Measurements from ENCODE around the gene CACNA2D4. TPM values are rescaled to one million over a fixed set of nuclear protein-coding genes. Genes with fewer than 3 reads are reported as not detected.

Gene CACNA2D4, protein sequence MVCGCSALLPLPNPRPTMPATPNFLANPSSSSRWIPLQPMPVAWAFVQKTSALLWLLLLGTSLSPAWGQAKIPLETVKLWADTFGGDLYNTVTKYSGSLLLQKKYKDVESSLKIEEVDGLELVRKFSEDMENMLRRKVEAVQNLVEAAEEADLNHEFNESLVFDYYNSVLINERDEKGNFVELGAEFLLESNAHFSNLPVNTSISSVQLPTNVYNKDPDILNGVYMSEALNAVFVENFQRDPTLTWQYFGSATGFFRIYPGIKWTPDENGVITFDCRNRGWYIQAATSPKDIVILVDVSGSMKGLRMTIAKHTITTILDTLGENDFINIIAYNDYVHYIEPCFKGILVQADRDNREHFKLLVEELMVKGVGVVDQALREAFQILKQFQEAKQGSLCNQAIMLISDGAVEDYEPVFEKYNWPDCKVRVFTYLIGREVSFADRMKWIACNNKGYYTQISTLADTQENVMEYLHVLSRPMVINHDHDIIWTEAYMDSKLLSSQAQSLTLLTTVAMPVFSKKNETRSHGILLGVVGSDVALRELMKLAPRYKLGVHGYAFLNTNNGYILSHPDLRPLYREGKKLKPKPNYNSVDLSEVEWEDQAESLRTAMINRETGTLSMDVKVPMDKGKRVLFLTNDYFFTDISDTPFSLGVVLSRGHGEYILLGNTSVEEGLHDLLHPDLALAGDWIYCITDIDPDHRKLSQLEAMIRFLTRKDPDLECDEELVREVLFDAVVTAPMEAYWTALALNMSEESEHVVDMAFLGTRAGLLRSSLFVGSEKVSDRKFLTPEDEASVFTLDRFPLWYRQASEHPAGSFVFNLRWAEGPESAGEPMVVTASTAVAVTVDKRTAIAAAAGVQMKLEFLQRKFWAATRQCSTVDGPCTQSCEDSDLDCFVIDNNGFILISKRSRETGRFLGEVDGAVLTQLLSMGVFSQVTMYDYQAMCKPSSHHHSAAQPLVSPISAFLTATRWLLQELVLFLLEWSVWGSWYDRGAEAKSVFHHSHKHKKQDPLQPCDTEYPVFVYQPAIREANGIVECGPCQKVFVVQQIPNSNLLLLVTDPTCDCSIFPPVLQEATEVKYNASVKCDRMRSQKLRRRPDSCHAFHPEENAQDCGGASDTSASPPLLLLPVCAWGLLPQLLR
- 0.15 TPM for polyA plus RNA-seq (2013, experiment 1 of 2)
- 0.44 TPM for polyA plus RNA-seq (2013, experiment 2 of 2)

DNA sequence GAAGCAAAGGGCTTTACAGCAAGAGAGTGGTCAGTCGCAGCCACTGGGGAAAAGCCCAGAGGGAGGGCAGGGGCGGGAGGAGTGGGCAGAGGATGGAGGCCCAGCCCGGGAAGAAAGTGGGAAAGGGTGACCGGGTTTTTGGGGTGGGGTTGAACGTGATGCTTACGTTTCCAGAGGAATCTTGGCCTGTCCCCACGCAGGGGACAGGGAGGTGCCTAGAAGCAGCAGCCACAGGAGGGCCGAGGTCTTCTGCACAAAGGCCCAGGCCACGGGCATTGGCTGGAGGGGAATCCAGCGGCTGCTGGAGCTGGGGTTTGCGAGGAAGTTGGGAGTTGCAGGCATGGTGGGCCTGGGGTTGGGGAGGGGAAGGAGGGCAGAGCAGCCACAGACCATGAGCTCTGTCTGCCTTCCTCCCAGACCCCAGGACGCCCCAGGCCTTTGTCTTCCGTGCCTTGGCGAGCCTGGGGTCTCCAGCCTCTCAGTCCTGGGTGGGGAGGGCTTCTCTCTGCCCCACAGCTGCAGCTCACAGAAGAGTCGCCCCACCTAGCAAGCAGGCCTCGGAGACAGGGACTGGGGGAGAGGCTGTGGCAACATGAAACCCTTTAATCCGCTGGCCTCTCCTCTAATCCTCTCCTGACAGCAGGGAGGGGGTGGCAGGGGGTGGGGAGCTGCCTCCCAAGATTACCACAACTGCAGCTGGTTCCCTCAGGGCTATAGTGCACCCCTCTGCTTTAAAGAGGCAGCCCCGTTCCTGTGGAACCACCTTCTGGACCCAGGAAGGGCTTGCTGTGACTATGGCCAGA lies at the start of gene CACNA2D4:
TSS of gene CACNA2D4 (minus strand) at position 572 of the 803 bp plus-strand sequence. CDS start at position 393, 179 bp downstream.
- H3K4me3 ChIP-seq (ENCODE audit: low read length): no peak within 1 kb of the TSS
- no peak within 1 kb of the TSS for H3K9ac ChIP-seq (ENCODE audit: low read depth, low read length)
- no peak within 1 kb of the TSS for H3K27ac ChIP-seq (ENCODE audit: low read depth, low read length)

DNA sequence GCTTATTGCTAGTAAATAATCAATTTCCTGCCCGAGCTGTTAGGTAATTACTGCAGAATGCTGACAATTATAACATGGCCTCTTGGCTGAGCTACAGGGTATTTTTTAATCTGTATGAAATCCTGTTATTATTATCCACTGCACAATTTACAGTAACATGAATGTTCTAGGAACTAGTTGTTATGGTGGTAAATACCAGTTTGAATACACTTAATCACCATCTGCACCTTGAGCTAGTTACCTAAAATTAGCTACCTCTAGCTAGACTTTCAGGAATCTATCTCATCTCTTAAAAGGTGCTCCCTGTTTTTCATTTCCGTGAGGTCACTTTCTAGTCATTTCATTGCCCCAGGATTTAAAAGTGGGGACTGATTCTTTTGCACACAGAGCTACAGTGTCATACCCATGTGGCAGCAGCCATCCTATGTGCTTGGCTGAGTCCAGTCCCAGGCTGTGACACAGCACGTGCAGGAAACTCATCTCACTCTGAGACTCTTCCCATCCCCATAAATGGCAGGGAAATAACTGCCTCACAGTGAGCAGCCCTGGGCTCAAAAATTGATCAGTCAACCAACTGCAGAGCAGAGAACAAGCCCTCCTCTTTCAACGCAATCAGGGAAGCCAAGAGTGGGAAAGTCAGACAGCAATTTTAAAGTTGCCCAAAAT lies 48.2 kb upstream of the CACNA2D4 start:
- Histone ChIP-seq H3K4me3 (ENCODE audit: low read length) (no peak overlapping the region), H3K27ac (ENCODE audit: low read depth, low read length) (no peak overlapping the region), H3K9ac (ENCODE audit: low read depth, low read length) (no peak overlapping the region), H3K4me1 (ENCODE audit: insufficient read depth, low read length) (peaks cover 3% of the 10 kb centered on the region), H3K9me3 (ENCODE audit: insufficient read depth, low read depth, low read length) (no peaks in the 10 kb centered on the region), H3K27me3 (ENCODE audit: insufficient read depth, low read length) (no peaks in the 10 kb centered on the region), H3K36me3 (ENCODE audit: insufficient read depth, low read length) (peaks cover 36% of the 10 kb centered on the region)
- WGBS: 94% methylated on average over 4 of the region's 4 CpGs

More for the DNA sequence above, at the start of gene CACNA2D4:
- Histone ChIP-seq H3K9me3 (ENCODE audit: insufficient read depth, low read depth, low read length) (no peaks in the 10 kb centered on the region), H3K36me3 (ENCODE audit: insufficient read depth, low read length) (no peaks in the 10 kb centered on the region), H3K27me3 (ENCODE audit: insufficient read depth, low read length) (no peaks in the 10 kb centered on the region), H3K4me1 (ENCODE audit: insufficient read depth, low read length) (peaks cover 10% of the 10 kb centered on the region)
- 69% methylated on average over 18 of the region's 18 CpGs for WGBS

DNA sequence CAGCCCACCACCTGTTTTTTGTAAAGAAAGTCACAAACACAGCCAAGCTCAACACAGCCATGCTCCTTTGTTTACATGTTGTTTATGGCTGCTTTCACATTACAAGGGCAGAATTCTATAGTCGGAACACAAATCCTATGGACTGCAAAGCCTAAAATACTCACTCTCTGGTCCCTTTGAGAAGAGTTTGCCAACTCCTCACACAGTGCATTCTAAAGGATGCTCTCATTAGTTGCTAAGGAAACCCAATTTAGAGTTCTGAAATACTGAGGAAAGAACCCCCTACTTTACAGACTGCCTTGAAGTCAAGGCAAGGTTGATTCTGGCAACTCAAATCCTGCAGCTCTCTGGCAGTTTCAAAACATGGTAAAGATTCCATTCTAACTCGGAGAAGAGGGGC lies 47.5 kb upstream of the CACNA2D4 start:
- Histone ChIP-seq H3K9ac (ENCODE audit: low read depth, low read length) (no peak overlapping the region), H3K4me3 (ENCODE audit: low read length) (no peak overlapping the region), H3K27ac (ENCODE audit: low read depth, low read length) (no peak overlapping the region), H3K27me3 (ENCODE audit: insufficient read depth, low read length) (no peaks in the 10 kb centered on the region), H3K4me1 (ENCODE audit: insufficient read depth, low read length) (no peaks in the 10 kb centered on the region; the same call in 1 of the 2 replicates), H3K9me3 (ENCODE audit: insufficient read depth, low read depth, low read length) (no peaks in the 10 kb centered on the region), H3K36me3 (ENCODE audit: insufficient read depth, low read length) (peaks cover 43% of the 10 kb centered on the region)
- WGBS: 85% methylated on average over 2 of the region's 2 CpGs

DNA sequence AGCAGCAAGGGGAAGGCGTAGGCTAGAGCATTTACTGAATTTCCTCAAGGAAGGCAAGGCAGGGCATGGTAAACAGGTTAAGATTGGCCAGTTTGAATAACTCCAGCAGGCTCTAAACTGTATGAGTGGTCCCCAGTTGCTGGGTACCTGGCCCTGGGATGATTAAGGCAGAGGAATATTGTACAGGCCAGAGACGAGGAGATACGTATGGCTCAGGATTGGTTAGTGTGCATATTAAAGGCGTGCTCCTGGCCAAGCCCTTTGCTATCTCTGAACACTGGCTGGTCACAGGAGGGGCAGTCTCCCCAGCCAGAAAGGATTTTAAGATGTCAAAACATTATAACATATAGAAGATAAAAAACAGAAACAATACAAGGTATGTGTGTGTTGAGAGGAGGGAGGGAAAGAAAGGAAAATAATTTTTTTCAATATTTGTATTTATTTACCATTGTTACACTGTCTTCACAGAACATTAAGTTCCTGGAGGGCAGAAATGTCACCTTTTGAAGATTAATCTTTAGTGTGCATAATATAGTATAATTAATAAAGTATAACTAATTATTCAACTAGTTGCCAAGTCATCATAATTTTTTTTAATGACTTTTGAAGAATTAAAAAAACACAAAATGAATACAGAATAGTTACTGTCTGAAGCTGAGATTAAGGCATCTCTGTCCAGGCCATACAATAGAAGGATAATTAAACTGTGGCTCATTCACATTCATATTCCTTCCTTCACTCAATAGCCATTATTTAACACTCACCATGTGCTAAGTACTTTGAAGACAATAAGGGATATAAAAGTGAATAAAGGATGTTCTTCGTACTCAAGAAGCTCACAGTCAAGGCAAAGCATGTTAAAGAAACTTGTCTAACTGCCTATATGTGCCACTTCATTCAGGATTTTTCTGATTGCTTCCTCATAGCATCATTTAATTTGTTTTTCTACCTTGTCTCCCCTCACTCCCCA lies 43.9 kb upstream of the CACNA2D4 start:
- Histone ChIP-seq H3K4me3 (ENCODE audit: low read length) (no peak overlapping the region), H3K9ac (ENCODE audit: low read depth, low read length) (no peak overlapping the region), H3K9me3 (ENCODE audit: insufficient read depth, low read depth, low read length) (no peaks in the 10 kb centered on the region), H3K27ac (ENCODE audit: low read depth, low read length) (no peak overlapping the region), H3K4me1 (ENCODE audit: insufficient read depth, low read length) (no peaks in the 10 kb centered on the region; the same call in 1 of the 2 replicates), H3K36me3 (ENCODE audit: insufficient read depth, low read length) (peaks cover 59% of the 10 kb centered on the region), H3K27me3 (ENCODE audit: insufficient read depth, low read length) (no peaks in the 10 kb centered on the region)
- 95% methylated on average over 5 of the region's 5 CpGs for WGBS

DNA sequence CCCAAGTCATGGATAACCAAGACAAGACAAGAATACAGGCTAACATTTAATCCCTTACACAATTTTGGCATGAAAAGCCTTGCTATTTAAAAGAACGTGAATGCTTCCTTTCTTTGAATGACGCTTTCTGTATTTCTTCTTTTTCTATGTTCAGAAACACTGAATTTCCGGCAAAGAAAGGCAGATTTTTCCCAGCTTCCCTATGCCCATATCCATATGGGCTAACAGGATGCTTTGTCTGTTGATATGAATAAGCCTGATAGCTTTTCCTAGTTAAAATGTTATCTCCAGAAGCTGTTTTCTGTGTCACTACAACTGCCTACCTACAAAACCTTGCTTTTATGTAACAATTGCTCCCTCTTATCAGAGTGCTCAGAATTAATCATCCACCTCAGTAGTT lies 38.3 kb upstream of the CACNA2D4 start:
- Histone ChIP-seq H3K27me3 (ENCODE audit: insufficient read depth, low read length) (no peaks in the 10 kb centered on the region), H3K4me1 (ENCODE audit: insufficient read depth, low read length) (no peaks in the 10 kb centered on the region), H3K27ac (ENCODE audit: low read depth, low read length) (no peak overlapping the region), H3K4me3 (ENCODE audit: low read length) (no peak overlapping the region), H3K9me3 (ENCODE audit: insufficient read depth, low read depth, low read length) (no peaks in the 10 kb centered on the region), H3K36me3 (ENCODE audit: insufficient read depth, low read length) (peaks cover 46% of the 10 kb centered on the region), H3K9ac (ENCODE audit: low read depth, low read length) (no peak overlapping the region)
- 90% methylated on average over 3 of the region's 3 CpGs for WGBS

DNA sequence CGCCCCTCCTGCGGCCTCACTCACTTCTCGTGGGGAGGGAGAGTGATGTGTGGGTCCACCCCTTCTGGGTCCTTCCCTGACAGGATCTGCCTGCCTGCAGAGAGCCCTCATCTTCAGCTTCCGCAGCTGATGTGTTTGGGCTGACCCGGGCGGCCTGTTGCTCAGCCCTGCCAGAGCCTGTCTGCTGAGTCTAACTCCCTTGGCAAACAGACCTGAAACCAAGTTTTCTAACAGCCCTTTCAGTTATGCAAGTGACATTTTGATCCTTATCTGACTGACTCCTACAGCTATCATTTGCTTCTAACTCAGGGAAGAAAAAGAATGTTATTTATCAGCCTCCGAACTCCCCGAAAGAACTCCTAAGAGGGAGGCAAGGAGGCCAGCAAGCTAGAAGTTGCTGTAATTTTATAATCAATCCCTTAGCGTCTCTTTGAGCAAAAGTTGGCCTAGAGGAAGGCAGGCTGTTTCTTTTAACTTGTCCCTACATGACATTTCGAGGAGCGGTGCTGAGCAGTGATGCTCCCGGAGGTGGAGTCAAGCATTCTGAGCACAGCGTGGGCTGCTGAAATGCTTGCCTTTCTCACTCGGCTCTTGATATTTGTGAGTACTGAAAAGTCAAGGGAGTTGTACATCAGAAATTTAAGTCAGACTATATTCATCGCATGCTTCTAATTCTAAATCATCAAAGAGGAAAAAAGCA lies 31.5 kb upstream of the CACNA2D4 start:
- no peak overlapping the region for H3K27ac ChIP-seq (ENCODE audit: low read depth, low read length)
- 93% methylated on average over 14 of the region's 15 CpGs for WGBS
- H3K4me3 ChIP-seq (ENCODE audit: low read length): no peak overlapping the region
- peaks cover 10% of the 10 kb centered on the region for H3K4me1 ChIP-seq (ENCODE audit: insufficient read depth, low read length)
- H3K27me3 ChIP-seq (ENCODE audit: insufficient read depth, low read length): no peaks in the 10 kb centered on the region
- no peak overlapping the region for H3K9ac ChIP-seq (ENCODE audit: low read depth, low read length)
- peaks cover 2% of the 10 kb centered on the region; the same call in 1 of the 2 replicates for H3K9me3 ChIP-seq (ENCODE audit: insufficient read depth, low read depth, low read length)
- H3K36me3 ChIP-seq (ENCODE audit: insufficient read depth, low read length): peaks cover 80% of the 10 kb centered on the region

DNA sequence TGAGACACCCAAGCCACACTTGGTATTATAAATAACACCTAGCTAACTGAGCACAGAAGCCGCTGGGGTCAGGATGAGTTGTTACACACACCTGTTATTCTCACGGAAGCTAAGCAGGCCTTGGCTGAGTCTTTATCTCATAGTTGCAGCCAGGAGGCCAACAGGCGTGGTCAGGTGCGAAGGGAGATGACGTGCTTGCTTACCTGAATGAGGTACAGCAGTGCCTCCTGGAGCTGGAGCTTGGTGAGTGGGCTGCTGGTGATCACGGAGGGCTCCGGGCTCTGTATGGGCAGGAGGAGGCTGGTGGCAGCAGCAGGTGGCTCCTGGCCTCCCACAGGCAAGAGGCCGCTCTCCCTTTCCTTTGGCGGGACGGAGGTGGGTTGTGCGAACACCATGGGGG lies 30.4 kb upstream of the CACNA2D4 start:
- Histone ChIP-seq H3K27ac (ENCODE audit: low read depth, low read length) (no peak overlapping the region), H3K4me3 (ENCODE audit: low read length) (no peak overlapping the region), H3K9ac (ENCODE audit: low read depth, low read length) (no peak overlapping the region), H3K9me3 (ENCODE audit: insufficient read depth, low read depth, low read length) (peaks cover 2% of the 10 kb centered on the region; the same call in 1 of the 2 replicates), H3K36me3 (ENCODE audit: insufficient read depth, low read length) (peaks cover 72% of the 10 kb centered on the region), H3K27me3 (ENCODE audit: insufficient read depth, low read length) (no peaks in the 10 kb centered on the region), H3K4me1 (ENCODE audit: insufficient read depth, low read length) (peaks cover 10% of the 10 kb centered on the region)
- 96% methylated on average over 11 of the region's 11 CpGs for WGBS

DNA sequence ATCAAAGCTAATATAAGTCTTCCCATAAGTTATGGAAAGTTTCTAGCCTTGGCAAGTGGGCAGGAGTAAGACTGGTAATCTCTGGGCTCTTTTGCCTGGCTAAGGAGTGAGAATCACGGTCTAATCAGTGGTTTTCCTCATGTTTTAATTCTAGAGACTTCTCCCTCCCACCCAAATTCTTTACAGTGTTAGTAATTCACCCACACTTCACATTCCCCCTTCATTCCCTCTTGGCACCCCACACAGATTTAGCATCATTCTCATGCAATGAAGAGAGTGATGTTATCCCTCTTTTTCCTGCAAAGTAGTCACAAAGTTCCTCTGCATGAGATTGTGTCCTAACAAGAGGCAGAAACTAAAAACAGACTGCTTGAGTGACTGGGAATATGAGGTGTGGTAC lies 28.6 kb upstream of the CACNA2D4 start:
- Histone ChIP-seq H3K36me3 (ENCODE audit: insufficient read depth, low read length) (peaks cover 60% of the 10 kb centered on the region), H3K4me1 (ENCODE audit: insufficient read depth, low read length) (peaks cover 10% of the 10 kb centered on the region), H3K9ac (ENCODE audit: low read depth, low read length) (no peak overlapping the region), H3K27ac (ENCODE audit: low read depth, low read length) (peak overlapping the region; percentile 70; the same call in 1 of the 2 replicates), H3K27me3 (ENCODE audit: insufficient read depth, low read length) (no peaks in the 10 kb centered on the region), H3K9me3 (ENCODE audit: insufficient read depth, low read depth, low read length) (peaks cover 2% of the 10 kb centered on the region; the same call in 1 of the 2 replicates), H3K4me3 (ENCODE audit: low read length) (no peak overlapping the region)
- 40% methylated on average over 1 of the region's 1 CpG for WGBS

DNA sequence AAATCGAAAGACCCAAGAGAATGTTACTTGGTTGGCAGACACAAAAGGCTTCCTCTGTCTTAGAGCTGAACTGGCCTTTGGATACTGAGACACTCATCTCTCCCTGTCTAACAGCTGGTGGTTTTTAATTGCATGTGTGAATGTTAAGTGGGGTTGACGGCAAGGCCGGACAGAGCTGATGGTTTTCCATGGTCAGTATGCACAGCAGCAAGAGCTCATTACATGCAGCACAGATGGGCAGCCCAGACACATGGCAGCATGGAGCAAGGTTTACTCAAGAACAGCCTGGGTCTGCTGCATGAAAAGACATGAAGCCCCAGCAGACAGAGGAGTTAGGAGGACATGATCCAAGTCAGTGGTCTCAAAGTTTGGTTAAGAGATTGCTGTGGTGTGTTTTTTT lies 27.8 kb upstream of the CACNA2D4 start:
- H3K4me1 ChIP-seq (ENCODE audit: insufficient read depth, low read length): peaks cover 10% of the 10 kb centered on the region
- peaks cover 54% of the 10 kb centered on the region for H3K36me3 ChIP-seq (ENCODE audit: insufficient read depth, low read length)
- H3K9ac ChIP-seq (ENCODE audit: low read depth, low read length): no peak overlapping the region
- WGBS: 91% methylated on average over 3 of the region's 3 CpGs
- H3K27me3 ChIP-seq (ENCODE audit: insufficient read depth, low read length): no peaks in the 10 kb centered on the region
- no peak overlapping the region for H3K27ac ChIP-seq (ENCODE audit: low read depth, low read length)
- no peak overlapping the region for H3K4me3 ChIP-seq (ENCODE audit: low read length)
- peaks cover 2% of the 10 kb centered on the region; the same call in 1 of the 2 replicates for H3K9me3 ChIP-seq (ENCODE audit: insufficient read depth, low read depth, low read length)
